Measurements from ENCODE around the gene PRDM5.

The PRDM5 gene

GRCh38 chr4:120922381-120923206 is at the start of gene PRDM5:
Gene PRDM5, minus strand, starts transcription at chr4:120922726. Its CDS starts 118 bp downstream, at chr4:120922608.
- ChIA-PET CTCF (interaction anchor here (0.6 kb wide), 1 partner anchor 12 kb away, joined by 3 read pairs; no protein-coding TSS in a partner anchor), POLR2A (ENCODE audit: low non-redundant PET) (no interaction called here)
- TF ChIP-seq, protein P1, sequence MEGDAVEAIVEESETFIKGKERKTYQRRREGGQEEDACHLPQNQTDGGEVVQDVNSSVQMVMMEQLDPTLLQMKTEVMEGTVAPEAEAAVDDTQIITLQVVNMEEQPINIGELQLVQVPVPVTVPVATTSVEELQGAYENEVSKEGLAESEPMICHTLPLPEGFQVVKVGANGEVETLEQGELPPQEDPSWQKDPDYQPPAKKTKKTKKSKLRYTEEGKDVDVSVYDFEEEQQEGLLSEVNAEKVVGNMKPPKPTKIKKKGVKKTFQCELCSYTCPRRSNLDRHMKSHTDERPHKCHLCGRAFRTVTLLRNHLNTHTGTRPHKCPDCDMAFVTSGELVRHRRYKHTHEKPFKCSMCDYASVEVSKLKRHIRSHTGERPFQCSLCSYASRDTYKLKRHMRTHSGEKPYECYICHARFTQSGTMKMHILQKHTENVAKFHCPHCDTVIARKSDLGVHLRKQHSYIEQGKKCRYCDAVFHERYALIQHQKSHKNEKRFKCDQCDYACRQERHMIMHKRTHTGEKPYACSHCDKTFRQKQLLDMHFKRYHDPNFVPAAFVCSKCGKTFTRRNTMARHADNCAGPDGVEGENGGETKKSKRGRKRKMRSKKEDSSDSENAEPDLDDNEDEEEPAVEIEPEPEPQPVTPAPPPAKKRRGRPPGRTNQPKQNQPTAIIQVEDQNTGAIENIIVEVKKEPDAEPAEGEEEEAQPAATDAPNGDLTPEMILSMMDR (conservative IDR thresholded peaks at IDR 0.05; ENCODE audit: low read depth), result no peak
- peak within 1 kb of the TSS; percentile 95 for H3K27ac ChIP-seq
- peak; percentile 58 for DNase-seq (ENCODE audit: low spot score)

DNA sequence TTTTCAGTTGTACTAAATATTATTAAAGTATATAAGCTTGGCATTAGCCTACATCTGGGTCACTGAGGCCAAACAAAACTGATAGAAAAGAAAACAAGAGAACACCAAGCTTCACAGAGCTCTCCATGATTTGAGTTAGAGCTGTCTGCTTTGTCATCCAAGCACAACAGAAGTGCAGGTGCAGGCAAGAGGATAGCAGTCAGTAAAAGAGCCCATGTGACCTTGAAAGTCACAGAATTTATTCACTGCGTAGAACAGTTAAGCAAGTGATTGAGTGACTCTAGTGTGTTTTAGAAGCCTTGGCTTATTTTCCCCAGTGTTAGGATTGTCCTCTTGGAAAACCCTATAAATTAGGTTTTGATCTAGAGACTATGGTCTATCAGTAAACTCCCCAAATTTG is 49.4 kb upstream of the PRDM5 start:
- TF ChIP-seq, protein P1 (conservative IDR thresholded peaks at IDR 0.05; ENCODE audit: low read depth), result no peak
- POLR2A ChIA-PET (ENCODE audit: low non-redundant PET), result no interaction called here
- CTCF ChIA-PET, result no interaction called here
- no peak for DNase-seq (ENCODE audit: low spot score)
- no peak overlapping the region for H3K27ac ChIP-seq

- ChIA-PET POLR2A (ENCODE audit: low non-redundant PET) (no interaction called here), CTCF (no interaction called here)
- TF ChIP-seq, protein P1 (conservative IDR thresholded peaks at IDR 0.05; ENCODE audit: low read depth), result no peak
- DNase-seq (ENCODE audit: low spot score), result no peak
- no peak overlapping the region for H3K27ac ChIP-seq
These were observed 43.4 kb upstream of the PRDM5 start for GRCh38 chr4:120965938-120966337.

GRCh38 chr4:120964596-120964995 is 42.1 kb upstream of the PRDM5 start:
- no peak overlapping the region for H3K27ac ChIP-seq
- TF ChIP-seq, protein P1 (conservative IDR thresholded peaks at IDR 0.05; ENCODE audit: low read depth), result no peak
- no peak for DNase-seq (ENCODE audit: low spot score)
- ChIA-PET POLR2A (ENCODE audit: low non-redundant PET) (no interaction called here), CTCF (no interaction called here)

DNA sequence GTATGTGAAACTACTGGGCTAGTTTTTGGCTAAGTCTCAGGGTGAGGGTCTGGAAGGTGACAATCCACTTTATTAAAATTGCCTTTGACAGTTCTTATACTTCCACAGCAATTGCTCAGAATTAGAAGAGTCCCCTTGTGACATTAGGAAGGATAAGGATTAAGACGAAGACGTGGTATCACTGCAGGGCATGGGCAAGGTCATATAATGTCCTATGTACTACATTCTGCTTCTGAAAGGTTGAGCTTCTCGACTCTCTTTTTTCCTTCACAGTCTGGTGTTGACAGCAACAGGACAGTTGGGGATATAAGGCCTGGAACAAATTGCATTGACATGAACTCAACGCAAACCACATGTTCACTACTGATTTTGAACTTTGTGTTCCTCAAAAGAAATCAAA is 40.9 kb upstream of the PRDM5 start:
- TF ChIP-seq, protein P1 (conservative IDR thresholded peaks at IDR 0.05; ENCODE audit: low read depth), result no peak
- ChIA-PET CTCF (no interaction called here), POLR2A (ENCODE audit: low non-redundant PET) (no interaction called here)
- no peak overlapping the region for H3K27ac ChIP-seq
- DNase-seq (ENCODE audit: low spot score), result no peak

DNA sequence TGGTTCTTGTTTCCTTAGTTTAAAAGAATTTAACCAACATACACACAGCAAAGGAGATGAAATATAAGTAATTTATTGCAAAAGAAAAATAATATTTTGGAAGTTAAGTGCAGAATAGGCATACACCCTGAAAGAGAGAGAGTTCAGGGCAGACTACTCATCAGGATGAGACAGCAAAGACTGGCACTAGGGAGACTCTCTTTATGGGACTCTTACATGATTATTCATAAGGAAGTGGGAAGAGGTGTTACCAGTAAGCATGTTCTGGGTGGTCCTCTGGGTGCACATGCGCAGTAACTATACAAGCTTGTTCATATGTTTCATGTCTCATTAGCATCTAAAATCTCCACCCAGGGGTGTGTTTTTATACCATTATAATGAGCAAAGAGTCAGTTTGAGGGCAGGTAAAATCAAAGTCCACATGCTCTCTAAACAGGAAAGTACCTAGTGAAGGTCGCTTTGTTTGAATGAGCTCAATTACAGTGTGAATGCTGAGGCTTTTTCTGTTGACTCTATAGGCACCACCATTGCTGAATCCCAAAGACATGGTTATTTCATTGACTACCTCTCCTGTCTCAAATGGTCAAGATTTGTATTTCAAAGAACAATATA is 38.2 kb upstream of the PRDM5 start:
- no peak overlapping the region for H3K27ac ChIP-seq
- ChIA-PET POLR2A (ENCODE audit: low non-redundant PET) (no interaction called here), CTCF (interaction anchor here (0.6 kb wide), 1 partner anchor 122 kb away, joined by 5 read pairs; no protein-coding TSS in a partner anchor)
- TF ChIP-seq, protein P1 (conservative IDR thresholded peaks at IDR 0.05; ENCODE audit: low read depth), result no peak
- no peak for DNase-seq (ENCODE audit: low spot score)

Data from RWPE1 (cell line).